Left renal pelvis (tissue), 4 donors: ENCODE results near the gene WIPF1. TPM values are rescaled to one million over a fixed set of nuclear protein-coding genes. Genes with fewer than 3 reads are reported as not detected.
"Not testable (repeated sequence)": the region's sequence is repeated elsewhere in the genome, so short reads cannot be mapped to it uniquely, and the experiment has no call there.

ENCODE experiments used
- DNase-seq, 4 donors: peaks; one replicate each; pipeline ENCODE4 v3.0.0-alpha.2; 2013; ENCODE audit warnings: low read depth in 4 of 4, low spot score in 3 of 4
- polyA plus RNA-seq, 4 donors: library from polyadenylated mRNA; unstranded; fragments of 120-200 nt; gene quantifications; one replicate each; pipeline ENCODE4 v1.2.1, GENCODE V29; 2013; ENCODE audit not compliant: insufficient read length in 4 of 4

WIPF1 gene
- polyA plus RNA-seq, 4 donors = 27.6 to 36.6 (median 29.0) TPM

- DNase-seq = no peak
These were observed 22.4 kb downstream of the WIPF1 start for GRCh38 chr2:174575124-174575776.

- peak in 1 of 4 donors; percentile 31 for DNase-seq
These were observed 22.9 kb downstream of the WIPF1 start for GRCh38 chr2:174574657-174575056.

- DNase-seq = no peak
These were observed 24.0 kb downstream of the WIPF1 start for GRCh38 chr2:174573621-174574081.

GRCh38 chr2:174572556-174572955 is 25.0 kb downstream of the WIPF1 start:
- no peak for DNase-seq

GRCh38 chr2:174571669-174572323 is 25.8 kb downstream of the WIPF1 start:
- DNase-seq = no peak

- no peak for DNase-seq
These were observed 27.2 kb downstream of the WIPF1 start for GRCh38 chr2:174570318-174570958.

- DNase-seq = no peak
These were observed 27.9 kb downstream of the WIPF1 start for GRCh38 chr2:174569678-174570077.

GRCh38 chr2:174568425-174568824 is 29.2 kb downstream of the WIPF1 start:
- no peak for DNase-seq

GRCh38 chr2:174566871-174567270 is 30.7 kb downstream of the WIPF1 start:
- no peak for DNase-seq

- no peak for DNase-seq
These were observed 33.9 kb downstream of the WIPF1 start for GRCh38 chr2:174563530-174564282.

- no peak for DNase-seq
These were observed 35.6 kb downstream of the WIPF1 start for GRCh38 chr2:174561972-174562370.

- DNase-seq = peak in 2 of 4 donors; percentile 8 to 18
These were observed 36.2 kb downstream of the WIPF1 start for GRCh38 chr2:174561283-174561971.

GRCh38 chr2:174560737-174561136 is 36.9 kb downstream of the WIPF1 start:
- DNase-seq = no peak

GRCh38 chr2:174555998-174556397 is 41.6 kb downstream of the WIPF1 start:
- no peak for DNase-seq

- no peak for DNase-seq
These were observed 43.0 kb downstream of the WIPF1 start for GRCh38 chr2:174554529-174555150.

GRCh38 chr2:174553811-174554493 is 43.7 kb downstream of the WIPF1 start:
- no peak for DNase-seq

GRCh38 chr2:174552880-174553279 is 44.7 kb downstream of the WIPF1 start:
- no peak for DNase-seq

- no peak for DNase-seq
These were observed 45.9 kb downstream of the WIPF1 start for GRCh38 chr2:174551697-174552096.

- not testable (repeated sequence) for DNase-seq
These were observed 49.0 kb downstream of the WIPF1 start for GRCh38 chr2:174548646-174549045.
